Astrocyte of the cerebellum (primary cell): ENCODE data around the gene C10orf95.

ENCODE experiments used
- DNase-seq: peaks from one replicate; pipeline ENCODE4 v3.0.0-alpha.2; 2011; ENCODE audit warnings: low read depth
- H3K4me3 ChIP-seq: 2 replicates; pipeline ENCODE4 v1.5.1; 2011; ENCODE audit warnings: mild to moderate bottlenecking, low read depth, low read length, moderate library complexity
- in situ Hi-C: cut with HindIII; loops from 2 replicates; pipeline ENCODE4 v1.10.0; 2017; ENCODE audit warnings: low sequenced_read_pairs
- TF ChIP-seq, protein P1 (sequence below): IDR thresholded peaks from 2 replicates; pipeline ENCODE4 v1.5.1; 2012; ENCODE audit warnings: low read length, low read depth, moderate library complexity, mild to moderate bottlenecking; ENCODE audit errors: missing control alignments

Gene C10orf95

GRCh38 chr10:102452672-102453340, 1.5 kb upstream of the C10orf95 start:
- no peak overlapping the region for H3K4me3 ChIP-seq
- in situ Hi-C loops = no loop called here
- DNase-seq = no peak
- TF ChIP-seq, protein P1, sequence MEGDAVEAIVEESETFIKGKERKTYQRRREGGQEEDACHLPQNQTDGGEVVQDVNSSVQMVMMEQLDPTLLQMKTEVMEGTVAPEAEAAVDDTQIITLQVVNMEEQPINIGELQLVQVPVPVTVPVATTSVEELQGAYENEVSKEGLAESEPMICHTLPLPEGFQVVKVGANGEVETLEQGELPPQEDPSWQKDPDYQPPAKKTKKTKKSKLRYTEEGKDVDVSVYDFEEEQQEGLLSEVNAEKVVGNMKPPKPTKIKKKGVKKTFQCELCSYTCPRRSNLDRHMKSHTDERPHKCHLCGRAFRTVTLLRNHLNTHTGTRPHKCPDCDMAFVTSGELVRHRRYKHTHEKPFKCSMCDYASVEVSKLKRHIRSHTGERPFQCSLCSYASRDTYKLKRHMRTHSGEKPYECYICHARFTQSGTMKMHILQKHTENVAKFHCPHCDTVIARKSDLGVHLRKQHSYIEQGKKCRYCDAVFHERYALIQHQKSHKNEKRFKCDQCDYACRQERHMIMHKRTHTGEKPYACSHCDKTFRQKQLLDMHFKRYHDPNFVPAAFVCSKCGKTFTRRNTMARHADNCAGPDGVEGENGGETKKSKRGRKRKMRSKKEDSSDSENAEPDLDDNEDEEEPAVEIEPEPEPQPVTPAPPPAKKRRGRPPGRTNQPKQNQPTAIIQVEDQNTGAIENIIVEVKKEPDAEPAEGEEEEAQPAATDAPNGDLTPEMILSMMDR = no peak

GRCh38 chr10:102450374-102451104, 804 bp downstream of the C10orf95 start:
- TF ChIP-seq, protein P1 = no peak
- in situ Hi-C loops = no loop called here
- DNase-seq = no peak
- peak overlapping the region; percentile 60 for H3K4me3 ChIP-seq

- in situ Hi-C loops = no loop called here
- peak overlapping the region; percentile 60 for H3K4me3 ChIP-seq
- no peak for DNase-seq
- TF ChIP-seq, protein P1 = no peak
These were observed 1.3 kb downstream of the C10orf95 start for GRCh38 chr10:102450124-102450373.

GRCh38 chr10:102449321-102450123, 1.8 kb downstream of the C10orf95 start:
- H3K4me3 ChIP-seq = peak overlapping the region; percentile 60
- DNase-seq = no peak
- TF ChIP-seq, protein P1 = no peak
- in situ Hi-C loops = no loop called here

DNA sequence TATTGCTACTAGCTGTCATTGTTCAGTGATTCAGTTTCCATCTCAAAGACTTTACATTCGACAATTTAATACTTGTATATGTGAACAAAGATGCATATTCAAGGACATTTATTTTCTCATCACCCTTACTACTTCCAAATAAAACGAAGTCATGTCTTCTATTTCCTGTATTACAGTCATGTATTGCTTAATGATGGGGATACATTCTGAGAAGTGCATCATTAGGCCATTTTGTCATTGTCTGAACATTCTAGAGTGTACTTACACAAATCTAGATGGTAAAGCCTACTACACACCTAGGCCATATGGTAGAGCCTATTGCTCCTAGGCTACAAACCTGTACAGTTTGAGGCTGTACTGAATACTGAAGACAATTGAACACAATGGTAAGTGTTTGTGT, 6.5 kb downstream of the C10orf95 start:
- TF ChIP-seq, protein P1 = no peak
- no peak overlapping the region for H3K4me3 ChIP-seq
- DNase-seq = no peak
- in situ Hi-C loops = no loop called here

- no peak for DNase-seq
- TF ChIP-seq, protein P1 = no peak
- H3K4me3 ChIP-seq = no peak overlapping the region
- in situ Hi-C loops = no loop called here
These were observed 13.0 kb downstream of the C10orf95 start for GRCh38 chr10:102438374-102438773.
